Measurements from ENCODE around the gene LHFPL3.

Gene LHFPL3

DNA sequence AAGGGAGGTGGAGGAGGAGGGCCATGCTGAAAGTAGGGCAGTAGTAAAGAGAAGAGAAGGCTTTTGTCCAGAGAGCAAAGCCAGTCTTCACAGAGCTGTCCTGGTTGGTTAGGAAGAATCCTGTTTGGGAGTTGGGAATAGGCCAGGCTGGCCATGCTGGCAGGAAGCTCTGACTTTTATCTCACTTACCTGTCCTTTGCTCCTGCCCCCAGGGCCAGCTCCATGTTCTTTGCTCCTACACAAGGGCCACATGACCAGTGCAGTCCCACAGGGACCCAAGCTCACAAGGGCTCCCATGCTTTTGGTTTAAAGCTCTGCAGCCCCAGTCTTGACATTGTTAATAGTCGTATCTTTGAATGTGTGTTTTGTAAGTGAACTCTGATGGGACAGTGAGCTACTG lies 524.0 kb downstream of the LHFPL3 start:
- DNase-seq, result no peak

DNA sequence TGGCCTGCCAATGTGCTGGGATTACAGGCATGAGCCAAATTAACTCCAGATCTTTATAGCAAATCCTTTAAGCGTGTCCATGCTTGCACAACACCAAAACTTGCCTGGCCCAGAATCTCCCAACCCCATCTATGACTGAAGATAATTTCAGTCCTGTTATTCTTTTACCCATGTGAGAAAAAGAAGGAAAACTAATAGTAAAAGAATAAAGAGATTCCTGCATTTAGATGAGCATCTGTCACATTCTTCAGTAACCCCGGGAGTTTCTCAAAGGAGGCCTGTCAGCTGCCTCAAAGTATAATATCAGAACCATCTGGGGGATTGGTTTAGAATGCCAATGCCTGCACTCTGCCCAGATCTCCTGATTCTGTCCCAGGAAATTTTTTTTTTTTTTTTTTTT lies 527.5 kb downstream of the LHFPL3 start:
- DNase-seq, result no peak

DNA sequence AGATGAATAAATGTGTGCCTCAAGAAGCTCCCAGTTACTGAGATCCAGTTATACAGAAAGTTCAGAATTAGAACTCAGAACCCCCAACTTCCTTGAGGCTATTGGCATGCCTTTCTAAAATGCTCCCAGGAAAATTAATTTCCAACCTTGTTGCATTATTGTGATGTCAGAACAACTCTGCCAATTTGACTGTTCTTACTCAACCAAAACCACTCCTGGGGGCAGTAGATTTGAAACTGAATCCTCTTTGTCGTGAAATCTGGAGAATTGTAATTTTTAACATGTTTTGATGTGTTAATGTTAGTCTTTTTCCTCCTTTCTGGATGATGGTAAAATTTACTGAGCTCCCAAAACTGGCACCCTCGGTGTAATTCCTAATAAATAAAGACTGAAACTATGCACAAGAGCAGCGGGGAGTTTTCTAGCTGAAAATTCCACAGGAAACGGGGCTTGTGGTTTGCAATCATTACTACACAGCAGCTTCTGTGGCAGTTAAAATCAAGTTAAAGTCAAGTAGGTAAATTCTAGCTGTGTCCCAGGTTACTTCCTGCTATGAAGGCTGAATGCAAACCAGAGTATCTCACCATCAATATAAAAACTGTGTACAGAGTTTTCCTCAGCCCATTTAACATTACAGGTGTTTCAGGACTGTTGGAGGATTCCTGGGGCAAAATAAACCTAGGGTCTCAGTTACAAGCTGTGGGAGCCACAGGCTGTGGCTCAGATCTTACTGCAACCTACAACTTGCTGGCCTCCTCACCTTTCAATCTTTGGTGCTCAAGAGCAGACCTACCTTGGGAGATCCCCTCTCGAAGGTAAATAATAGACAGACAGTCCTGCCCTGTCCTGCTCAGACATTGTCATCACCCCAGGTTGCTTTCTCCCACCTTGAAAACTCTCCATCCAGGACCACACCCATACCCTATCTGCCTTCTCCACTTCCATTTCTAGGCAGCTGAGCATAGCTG lies 529.3 kb downstream of the LHFPL3 start:
- no peak for DNase-seq

DNA sequence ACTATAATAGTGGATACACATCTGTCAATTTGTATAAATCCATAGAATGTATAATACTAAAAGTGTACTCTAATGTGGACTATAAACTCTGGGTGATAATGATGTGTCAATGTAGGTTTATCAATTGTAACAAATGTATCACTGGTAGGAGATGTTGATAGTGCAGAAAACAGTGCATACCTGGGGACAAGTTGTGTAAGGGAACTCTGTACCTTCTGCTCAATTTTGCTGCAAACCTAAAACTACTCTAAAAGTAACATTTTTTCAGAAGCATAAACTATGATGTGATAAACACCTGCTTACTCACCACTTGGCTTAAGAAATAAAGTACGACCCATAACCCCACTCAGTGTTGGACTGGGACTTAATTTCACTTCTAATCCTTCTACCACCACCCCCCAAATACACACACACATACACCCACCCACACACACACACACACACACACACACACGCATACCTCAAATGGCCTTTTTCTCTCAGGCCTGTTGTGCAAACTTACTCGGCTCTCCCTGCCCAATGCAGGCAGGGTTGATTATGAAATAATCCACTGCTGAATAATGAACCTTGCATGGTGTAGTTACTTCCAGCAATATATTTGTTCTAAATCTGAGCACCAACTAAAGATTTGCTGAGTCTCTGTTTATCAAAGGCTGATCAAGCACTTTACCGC lies 531.5 kb downstream of the LHFPL3 start:
- DNase-seq, result no peak

DNA sequence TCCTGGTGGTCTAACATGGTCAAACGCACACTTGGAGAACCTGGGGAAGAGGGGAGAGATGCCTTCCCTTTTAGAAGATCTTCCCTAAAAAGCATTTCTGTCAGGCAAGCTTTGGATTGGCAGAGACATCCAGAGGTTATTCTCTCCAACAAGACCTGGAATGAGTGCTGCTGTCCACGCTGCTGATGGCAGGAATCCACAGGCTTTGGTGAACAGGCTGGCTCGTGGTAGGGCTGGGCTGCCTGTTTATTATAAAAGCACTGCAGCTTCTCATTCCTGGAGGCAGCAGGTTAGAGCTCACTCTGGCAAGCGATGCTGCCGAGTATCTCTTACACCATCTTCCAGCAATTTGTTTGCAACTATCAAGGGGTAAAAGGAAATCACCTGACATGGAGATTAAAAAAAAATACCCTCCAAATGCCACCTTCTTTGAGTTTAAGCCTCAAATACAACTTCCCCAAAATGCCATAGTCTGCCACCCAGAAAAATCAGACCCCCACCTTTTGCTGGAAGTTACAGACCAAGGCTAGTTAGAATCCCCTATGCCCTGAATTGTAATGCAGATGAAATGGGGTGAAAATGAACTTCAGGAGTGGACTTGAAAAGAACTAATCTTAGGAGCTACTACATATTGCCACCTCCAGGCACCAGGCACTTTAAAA lies 533.5 kb downstream of the LHFPL3 start:
- DNase-seq, result no peak

DNA sequence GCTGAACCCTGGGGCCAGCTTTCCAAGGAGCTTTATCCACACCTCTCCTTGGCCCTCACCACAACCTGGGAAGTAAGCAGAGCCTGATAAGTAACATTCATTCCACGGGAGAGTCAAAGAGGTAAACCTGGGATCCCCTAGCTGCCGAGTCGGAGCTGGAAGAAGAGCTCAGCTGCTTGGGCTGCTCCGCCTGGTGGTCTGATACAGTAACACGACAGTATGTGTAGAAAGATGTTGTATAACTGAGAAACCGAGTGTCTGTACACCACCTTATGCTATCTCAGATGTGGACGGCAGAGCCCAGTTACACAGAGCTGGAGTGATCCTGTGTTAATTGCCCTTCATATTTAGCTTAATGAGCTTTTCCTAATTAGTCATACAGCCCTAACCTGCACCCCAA lies 534.3 kb downstream of the LHFPL3 start:
- DNase-seq, result no peak

DNA sequence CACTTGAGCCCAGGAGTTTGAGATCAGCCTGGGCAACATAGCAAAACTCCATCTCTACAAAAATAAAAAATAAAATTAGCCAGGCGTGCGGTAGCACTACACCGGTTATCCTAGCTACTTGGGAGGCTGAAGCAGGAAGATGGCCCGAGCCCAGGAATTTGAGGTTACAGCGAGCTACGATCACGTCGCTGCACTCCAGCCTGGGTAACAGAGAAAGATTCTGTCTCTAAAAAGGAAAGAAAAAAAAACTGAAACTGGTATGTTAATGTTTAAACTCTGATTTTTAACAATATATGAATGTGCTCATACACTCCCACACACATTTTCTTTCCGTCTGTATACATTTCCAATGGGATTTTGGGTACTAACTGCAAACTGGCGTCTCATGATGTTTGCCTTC lies 545.0 kb downstream of the LHFPL3 start:
- DNase-seq, result no peak

DNA sequence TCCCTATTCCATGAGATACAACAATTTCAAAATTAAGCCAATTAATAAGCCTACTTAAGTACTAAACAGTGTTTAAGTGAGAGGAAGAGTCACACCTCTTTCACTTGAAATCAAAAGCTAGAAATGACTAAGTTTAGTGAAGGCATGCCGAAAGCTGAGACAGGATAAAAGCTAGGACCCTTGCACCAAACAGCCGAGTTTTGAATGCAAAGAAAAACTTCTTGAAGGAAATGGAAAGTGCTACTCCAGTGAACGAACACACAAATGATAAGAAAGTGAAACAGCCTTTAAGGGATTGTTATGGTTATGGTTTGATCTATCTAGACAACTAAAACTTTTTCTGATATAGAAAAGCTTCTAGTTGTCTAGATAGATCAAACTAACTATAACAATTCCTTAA lies 550.2 kb downstream of the LHFPL3 start:
- DNase-seq, result no peak

DNA sequence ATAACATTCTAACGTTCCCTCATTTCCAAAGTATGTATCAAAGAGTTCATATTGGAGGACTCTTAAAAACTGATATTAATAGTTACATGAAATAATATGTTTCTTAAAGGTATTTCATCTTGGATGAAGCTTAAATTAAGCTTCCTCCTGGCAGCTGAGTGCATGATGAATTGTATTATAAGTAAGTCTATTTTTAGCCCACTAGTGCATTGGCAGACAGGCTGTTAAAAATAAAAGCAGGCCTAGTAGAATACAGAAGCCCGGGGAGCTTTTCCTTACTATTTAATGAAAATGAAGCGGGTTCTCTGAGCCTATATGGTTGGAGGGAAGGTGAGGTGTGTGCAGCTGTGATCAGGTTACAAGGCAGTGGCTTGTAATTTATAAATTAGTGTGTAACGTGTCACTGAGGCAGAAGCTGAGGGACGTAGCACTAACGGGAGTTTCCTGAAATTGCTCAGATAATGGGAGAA lies 554.9 kb downstream of the LHFPL3 start:
- no peak for DNase-seq

DNA sequence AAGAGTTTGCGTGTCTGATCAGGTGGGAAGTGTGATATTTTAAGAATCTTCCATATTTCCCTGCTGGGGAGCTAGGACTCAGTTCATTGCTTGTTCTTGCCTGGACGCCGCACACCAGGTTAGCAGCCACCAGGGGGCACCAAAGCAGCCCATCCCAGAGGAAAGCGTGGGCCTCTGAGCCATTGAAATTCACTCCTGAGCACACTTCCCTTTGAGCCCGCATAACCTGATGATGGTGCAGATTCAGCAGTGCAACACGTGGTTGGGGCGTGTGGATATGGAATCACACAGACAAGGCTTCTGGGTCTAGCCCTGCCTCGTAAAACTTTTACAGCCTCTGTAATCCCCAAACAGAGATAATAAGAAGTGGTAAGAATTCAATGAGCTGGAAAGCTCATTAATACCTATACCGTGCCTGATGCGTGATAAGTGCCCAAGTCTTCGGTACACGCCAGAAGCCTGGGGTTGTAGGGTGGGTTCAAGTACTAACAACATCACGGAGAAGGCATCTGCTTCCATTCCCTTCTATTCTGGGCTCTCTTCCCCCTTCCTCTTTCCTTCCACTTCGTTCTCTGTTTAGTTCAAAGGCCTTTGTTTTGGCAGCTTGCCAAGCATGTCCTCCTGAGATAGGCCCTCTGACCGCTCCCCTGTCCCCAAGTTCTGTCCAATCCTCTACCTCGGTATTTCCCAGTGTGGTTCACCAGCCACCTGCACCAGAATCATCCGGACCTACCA lies 555.5 kb downstream of the LHFPL3 start:
- DNase-seq, result peak; percentile 75

DNA sequence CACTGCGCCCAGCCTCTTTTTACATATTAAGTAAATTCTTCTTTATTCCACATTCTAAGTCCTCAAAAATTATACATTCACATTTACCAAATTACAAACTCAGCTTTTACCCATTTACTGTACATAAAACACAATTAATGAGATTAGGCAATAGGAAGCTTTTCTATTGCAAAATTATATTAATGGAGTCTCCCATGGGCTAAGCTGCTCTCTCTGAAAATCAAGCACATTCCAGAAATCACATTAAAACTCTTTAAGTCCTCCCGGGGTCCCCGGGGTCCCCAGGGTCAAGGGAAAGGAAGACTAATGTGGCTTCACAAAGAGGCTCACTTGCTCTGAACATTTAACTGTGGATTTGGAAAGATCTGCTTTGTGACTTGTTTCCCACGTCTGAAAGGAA lies 558.2 kb downstream of the LHFPL3 start:
- no peak for DNase-seq

DNA sequence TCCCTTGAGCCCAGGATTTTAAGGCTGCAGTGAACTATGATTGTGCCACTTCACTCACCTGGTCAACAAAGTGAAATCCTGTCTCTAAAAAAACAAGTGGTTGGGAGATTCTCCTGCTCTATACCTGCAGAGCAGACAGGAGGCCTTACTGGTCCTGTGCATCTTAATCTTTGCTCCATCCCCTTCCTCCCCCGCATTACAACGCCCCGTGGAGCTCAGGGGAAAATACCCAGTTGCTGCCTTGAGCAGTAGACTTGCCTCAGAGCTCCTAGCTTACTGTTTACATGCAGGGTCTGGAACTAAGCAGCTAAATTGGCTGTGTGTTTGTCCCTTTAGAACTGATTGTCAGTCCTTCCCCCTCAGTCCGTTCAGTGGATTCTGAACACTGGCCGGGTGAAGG lies 561.8 kb downstream of the LHFPL3 start:
- DNase-seq, result no peak

DNA sequence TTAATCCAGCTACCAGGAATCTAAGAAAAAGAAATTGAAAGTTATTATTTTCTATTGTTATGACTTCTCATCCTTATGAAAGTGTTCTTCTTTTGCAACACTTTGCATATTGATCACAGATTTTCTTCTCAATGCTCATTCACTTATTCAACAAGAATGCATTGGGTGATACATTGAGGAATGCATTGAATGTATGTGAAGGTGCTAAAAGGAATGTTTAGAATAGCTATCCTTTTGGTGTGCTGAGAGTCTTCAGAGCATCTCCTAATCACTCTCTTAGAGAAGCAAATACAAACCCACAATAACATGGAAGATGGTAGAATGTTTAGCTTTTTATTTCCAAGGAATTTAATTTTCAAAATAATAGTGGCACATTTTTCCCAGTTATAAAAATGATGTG lies 563.5 kb downstream of the LHFPL3 start:
- no peak for DNase-seq

DNA sequence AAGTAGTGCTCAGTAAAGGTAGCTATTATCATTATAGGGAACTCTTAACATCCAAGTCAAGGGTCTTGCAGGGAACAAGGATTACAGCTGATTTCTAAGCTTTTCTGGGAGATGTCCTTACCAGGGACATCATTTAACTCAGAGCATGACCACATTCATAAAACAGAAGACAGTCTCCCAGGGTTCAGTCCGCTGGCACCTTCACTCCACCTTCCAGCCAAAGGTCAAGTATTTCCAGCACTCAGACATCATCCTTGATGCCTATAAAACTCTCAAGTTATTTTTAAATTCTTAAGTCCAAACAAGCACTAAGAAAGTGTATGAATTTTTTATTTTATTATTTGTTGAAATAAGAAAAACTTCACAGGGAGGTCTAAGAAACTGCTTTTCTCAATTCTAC lies 565.9 kb downstream of the LHFPL3 start:
- DNase-seq, result no peak

DNA sequence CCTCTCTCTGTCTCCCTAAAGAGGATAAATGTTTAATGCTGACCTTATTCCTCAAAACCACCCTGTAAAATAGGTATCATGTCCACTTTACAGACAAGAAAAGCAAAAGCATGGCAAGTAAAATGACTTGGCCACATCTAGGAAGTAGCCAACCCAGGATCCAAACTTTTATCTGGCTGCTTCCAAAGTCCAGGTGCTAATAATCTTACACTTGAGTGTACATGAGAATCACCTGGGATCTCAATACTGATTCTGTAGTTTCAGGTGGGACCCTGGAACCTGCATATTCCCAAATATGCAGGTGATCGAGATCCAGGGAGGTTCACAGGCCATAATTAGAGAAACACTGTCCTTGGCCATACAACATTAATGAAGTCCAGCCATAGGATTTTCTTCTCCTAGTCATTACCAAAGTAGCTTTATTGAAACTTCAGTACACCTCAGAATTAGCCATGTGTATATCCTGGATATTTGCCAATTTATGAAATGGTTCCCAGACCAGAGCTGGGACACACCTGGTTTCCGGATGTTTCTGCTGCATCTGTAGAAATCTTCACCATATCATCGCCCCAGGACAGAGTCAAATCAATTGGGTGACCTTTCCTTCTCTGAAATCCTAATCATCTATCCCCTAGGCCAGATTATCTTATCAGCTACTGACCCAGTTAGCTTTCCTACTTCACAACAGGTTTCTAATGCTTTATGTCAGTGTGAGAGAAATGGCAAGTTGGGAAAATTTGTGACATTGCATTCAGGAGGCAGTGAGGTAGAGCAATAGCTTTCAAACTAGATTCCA lies 566.5 kb downstream of the LHFPL3 start:
- DNase-seq, result no peak

DNA sequence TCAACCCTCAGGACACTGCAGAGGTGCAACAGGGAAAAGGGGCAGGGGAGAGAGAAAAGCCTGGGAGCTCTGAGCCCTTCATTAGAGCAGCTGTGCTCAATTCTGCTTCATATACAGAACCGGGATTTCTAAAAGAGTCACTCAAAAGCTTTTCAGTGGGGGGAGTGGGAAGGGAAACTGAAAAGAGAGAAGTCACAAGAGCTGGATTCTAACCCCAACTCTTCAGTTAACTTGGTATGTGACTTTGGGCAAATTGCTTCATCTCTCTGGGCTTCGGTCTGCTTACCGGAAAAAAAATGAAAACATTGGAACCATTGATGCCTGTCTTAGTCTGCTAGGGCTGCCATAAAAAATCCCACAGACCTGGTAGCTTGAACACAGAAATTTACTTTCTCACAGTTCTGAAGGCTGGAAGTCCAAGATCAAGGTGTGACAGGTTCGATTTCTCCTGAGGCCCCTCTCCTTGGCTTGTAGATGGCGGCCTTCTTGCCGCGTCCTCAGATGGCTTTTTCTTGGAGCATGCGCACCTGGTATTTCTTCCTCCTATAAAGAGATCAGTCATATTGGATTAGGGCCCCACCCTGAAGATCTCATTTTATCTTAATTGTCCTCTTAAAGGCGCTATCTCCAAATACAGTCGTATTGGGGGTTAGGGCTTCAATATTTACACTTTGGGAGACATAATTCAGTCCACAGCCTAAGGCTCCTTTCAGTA lies 567.3 kb downstream of the LHFPL3 start:
- no peak for DNase-seq

DNA sequence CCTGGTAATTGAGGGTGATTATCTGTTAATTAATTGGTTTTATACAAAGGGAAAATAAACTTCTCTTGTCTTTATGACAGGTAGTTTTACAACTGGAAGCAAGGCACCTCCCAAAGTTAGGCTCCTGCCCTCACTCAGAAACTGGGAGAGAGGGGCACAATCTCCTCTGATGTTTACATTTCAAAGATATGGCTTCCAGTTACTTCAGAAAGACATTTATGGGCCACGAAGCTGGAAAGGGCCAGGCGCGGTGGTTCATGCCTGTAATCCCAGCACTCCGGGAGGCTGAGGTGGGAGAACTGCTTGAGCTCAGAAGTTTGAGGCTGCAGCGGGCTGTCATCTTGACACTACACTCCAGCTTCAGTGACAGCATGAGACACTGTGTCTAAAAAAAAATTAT lies 570.0 kb downstream of the LHFPL3 start:
- DNase-seq, result no peak

DNA sequence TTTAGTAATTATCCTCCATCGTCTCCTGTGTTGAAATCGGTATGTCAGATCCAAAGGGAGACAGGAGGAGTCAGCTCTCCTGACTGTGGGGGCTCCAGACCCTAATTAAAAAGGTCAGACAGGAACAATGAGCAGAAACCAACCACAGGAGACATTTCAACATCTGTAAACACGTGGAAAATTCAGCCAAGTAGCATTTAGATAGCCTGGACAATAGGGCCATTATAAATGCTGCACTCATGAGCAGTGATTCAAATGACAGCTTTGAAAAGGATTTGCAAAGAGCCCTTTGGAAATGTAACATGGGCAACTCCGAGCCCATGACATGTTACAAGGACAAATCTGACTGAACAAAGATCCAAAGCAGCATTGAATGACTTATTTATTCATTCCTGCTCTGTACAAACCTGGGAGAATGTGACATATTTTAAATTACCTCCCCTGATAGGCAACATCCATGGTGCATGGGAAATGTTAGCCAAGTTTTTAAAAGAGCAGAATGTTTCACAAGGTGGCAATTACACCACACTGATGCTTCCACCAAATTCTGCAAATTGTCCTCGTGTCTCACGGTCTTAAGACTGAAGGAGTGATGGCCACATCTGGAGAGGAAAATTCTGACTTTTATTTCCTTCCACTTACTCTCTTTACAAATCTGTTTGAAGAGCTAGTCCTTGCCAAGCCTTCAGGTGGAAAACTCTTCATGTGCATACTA lies 572.3 kb downstream of the LHFPL3 start:
- DNase-seq, result no peak

DNA sequence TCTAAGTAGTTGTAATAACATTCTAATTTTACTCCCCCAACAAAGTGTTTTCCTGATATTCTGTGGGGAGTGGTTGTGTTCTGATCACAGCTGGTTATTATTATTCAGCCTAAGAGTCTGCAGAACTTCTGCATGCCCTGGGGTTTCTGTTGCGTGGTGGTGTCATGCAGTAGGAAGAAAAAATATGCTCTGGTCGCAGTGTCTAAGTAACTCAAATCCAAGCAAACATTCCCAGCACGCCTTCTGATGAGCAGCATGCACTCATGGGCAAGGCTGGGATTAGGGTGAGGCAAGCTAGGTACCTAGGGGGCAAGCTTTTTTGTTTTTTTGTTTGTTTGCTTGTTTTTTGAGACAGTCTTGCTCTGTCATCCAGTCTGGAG lies 572.8 kb downstream of the LHFPL3 start:
- DNase-seq, result no peak

DNA sequence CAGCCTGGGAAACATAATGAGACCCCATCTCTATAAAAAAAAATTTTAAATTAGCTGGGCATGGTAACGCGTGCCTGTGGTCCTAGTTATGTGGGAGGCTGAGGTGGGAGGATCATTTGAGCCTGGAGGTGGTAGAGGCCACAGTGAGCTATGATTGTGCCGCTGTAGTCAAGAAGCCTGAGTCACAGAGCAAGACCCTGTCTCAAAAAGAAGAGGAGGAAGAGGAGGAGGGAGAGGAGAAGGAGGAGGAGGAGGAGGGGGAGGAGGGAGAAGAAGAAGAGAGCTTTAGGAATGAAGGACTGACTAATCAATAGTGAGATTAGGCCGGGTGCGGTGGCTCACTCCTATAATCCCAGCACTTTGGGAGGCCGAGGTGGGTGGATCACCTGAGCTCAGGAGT lies 573.8 kb downstream of the LHFPL3 start:
- DNase-seq, result no peak

DNA sequence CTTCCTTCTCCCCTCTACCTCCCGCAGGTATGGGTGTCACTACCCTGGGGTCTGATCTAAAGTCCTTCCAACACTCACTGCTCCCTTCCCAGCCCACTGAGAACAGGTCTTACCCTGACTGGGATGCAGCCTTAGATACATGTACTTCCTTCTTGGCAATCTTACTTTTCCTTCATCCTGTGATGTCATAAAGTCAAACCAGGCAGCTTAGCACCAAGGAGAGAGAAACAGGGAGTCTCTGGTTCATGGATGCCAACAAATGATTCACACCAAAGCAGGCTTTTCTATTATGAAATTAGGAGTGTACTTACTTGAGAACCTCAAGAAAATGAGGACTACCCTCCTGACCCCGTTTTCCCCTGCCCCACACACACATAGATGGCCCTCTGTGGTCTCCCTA lies 574.6 kb downstream of the LHFPL3 start:
- DNase-seq, result no peak

Data from CD4-positive, alpha-beta T cell treated with Interleukin-21 for 1 hour (primary cell).